NCI-H146 treated with DMSO at 0.1 percent for 48 hours (cell line): ENCODE data around the gene UQCR10.

Experiments used
- DNase-seq: peaks from one replicate; lab custom pipeline; 2025; ENCODE audit not compliant: unreplicated experiment; lab: John Stamatoyannopoulos, UW

Gene UQCR10

DNA sequence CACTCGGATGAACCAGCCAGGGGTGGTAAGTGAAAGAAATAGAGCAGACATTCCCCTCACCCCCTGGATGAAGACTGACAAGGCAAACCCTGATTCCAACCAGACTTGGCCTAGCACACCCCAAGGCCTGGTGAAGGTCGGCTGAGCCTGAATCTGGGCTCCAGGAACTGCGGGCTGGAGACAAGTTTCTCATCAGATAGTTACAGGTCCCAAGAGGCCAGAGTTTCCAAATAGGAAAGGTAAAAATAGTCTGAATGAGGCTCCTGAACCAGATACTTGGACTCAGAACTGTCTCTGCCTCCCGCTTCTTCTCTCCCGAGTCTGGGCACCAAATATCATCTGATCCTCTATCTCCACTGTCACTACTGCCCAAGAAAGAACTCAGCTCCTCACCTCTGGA lies 8.2 kb upstream of the UQCR10 start:
- DNase-seq = no peak

DNA sequence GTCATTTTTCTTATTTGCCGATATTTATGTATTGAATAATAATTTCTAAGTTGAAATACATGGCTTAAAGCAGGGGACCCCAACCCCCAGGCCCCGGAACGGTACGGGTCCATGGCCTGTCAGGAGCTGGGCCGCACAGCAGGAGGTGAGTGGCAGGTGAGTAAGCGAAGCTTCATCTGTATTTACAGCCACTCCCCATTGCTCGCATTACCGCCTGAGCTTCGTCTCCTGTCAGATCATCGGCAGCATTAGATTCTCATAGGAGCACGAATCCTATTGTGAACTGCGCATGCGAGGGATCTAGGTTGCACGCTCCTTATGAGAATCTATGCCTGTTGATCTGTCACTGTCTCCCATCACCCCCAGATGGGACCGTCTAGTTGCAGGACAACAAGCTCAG lies 4.9 kb upstream of the UQCR10 start:
- DNase-seq = peak; percentile 61

GRCh38 chr22:29765905-29766631 lies 1.1 kb upstream of the UQCR10 start:
- no peak for DNase-seq

DNA sequence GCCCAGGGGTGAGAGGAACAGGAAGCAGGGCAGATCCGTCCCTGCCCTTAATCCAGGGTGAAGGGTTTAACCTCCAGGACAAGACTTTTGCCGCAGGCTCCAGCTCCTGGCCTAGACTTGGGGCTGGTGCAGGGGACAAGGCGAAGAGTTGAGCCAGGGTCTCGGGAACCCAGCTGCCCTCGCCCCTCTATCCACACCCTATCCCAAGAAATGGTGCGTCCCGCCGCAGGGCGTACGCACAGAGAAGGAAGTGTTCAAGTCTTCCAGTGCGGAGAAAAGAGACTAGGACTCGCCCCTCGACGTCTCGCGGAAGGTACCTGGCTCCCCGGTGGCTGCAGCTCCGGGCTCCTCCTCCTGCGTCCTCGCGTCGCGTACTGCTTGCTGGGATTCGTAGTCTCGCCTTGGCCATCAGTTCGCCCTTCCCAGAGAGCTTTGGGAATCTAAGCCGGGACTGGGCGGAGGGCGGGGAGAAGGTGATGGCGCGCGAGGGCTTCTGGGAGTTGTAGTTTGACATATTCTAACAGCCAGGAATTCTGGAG lies 468 bp upstream of the UQCR10 start, which contains the start of gene ZMAT5:
Gene ZMAT5, minus strand, starts transcription at position 376 of the 539 bp plus-strand sequence. CDS start 18,463 bp downstream, outside the sequence.
- DNase-seq = peak; percentile 80

- no peak for DNase-seq
Measured at GRCh38 chr22:29768052-29768693, 1.0 kb downstream of the UQCR10 start.

GRCh38 chr22:29769723-29770321 lies 2.7 kb downstream of the UQCR10 start:
- no peak for DNase-seq

DNA sequence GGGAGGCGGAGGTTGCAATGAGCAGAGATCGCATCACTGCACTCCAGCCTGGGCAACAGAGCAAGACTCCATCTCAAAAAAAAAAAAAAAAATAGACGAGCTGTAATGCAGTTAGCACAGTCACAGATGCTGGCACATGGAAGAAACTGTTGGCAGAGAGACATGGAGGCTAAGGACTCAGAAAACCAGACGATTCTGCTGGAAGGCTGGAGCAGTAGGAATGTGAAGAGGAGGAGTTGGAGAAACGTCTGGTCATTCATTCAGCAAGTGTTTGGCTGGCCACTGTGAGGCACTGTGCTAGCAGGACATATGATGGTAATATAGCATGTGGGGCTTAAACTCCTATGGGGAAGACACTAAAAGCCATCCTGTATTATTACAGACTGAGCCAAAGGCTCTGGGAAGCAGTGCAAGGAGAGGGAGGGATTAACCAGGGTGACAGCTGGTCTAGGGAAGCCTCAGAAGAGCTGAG lies 5.0 kb downstream of the UQCR10 start:
- DNase-seq = no peak

DNA sequence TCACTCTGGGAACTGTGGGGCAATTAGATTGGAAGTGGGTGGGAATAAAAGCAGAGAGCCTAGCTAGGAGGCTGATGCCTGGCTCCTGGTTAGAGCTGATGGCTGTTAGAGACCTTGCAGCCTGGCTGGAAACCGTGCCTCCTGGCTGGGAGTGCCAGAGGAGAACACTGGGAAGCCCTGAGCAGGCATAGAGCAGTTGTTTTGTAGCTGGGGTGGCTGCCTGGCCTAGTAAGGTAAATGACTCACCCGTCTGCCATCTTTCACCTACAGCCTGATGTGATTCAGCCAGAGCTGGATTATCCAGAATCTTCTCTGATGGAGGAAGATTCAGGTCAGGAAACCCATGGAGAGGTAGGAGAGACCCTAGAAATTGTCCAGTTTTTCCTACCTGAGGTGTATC lies 6.1 kb downstream of the UQCR10 start:
- no peak for DNase-seq

- DNase-seq = no peak
Measured at GRCh38 chr22:29780220-29780619, 13.1 kb downstream of the UQCR10 start.

DNA sequence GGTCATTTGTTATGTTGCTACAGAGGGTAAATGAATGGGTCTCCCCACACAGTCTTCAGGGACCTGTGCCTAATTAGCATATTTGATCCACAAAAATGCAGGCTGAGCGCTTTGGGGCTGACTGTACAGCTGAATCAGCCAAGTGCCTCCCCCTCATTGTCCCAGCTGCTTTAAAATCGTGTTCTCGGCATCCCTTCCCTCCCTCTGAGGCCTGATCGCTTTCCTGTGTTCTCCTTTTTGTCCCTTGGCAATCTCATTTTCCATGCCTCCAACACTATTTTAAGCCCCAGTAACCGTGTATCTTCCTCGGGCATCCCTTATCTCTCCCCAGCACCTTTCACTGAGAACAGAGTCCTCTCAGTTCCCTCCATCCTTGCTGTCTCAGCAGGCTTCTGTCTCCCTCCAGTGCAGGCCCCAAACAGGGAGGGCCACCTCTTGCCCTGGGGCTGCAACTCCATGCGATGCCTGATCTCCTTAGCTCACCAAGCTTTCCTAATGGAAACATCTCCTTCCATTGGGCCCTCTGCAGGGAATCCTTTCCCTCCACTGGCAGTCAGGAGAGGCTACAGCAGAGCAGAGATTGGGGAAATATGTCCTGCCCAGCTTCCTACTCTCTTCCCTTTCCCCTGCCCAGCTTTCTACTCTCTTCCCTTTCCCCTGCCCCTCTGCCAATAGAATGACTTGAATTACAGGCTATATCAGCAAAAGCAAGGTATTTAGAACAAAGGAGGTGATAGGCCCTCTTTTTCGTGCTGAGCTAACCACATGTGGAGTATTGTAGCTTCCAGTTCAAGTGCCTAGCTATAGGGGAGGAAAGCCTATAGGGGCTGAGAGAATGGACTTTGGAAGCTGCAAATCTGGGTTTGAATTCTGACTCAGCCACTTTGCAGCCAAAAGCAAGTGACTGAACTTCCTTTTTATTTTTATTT lies 13.8 kb downstream of the UQCR10 start:
- no peak for DNase-seq

- DNase-seq = no peak
Measured at GRCh38 chr22:29782061-29782845, 15.1 kb downstream of the UQCR10 start.

DNA sequence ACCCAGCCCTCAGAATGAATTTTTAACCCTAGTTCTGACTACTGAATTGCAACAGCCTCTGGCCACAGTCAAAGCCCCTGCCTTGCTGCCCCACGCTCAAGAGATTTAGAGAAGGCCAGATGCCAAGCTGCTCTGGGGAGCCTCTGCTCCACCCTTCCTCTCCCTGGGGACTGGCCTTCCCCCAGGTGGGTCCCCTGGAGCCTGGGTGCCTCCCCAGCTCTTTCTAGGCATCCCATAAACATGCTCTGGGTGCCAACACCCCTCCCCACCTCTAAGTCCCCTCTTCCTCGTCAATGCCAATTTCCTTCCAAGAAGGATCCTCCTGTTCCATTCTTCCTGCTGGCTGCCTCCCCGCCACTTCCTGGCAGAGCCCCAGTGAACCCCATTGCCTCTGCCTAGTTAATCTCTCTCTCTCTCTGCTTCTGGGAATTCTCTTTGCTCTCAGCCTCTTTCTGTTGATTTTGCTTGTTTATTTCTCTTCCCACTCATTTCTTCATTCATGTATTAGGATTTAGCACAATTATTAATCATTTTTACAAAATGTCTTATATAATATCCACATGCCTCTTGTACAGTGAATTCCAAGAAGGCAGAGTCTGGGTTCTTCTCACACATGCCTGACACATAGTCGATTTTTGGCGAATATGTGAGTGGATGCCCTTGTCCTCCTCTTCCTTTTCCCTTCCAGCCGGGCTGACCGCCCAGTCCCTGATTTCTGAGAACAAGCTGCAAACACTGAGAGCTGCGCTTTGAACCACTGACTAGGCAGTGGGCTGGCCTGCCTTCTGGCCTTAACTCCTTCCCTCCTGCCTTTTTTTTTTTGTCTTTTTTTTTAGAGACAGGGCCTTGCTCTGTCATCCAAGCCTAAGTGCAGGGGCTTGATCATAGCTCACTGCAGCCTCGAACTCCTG lies 17.5 kb downstream of the UQCR10 start:
- no peak for DNase-seq

GRCh38 chr22:29786031-29786430 lies 18.9 kb downstream of the UQCR10 start:
- DNase-seq = no peak

DNA sequence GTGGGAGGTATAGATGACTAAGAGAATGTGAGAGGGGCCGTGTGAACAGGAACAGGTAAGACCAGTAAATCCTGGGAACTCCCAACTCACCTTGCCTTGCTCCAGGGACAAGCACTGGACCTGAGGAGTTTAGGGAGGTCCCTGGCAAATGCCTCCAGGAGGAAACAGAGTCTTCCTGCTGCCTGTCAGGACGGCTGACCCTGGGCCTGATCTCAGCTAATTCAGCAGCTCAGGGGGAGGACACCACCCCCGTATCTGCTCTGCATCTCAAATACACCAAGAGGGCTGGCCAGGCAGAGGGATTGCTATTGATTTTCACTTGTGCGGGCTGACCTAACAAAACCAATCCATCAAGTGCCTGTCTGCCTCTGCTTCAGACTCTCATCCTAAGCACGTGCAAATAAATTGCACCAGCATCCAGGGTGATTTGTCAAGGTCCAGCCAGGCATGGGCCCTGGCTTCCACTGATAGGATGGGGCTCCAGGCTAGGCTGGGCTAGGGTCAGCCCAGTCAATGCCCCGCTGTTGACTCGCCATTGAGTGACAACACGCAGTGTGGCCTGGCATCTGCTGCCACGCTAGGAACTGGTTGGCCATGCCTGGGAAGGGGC lies 20.3 kb downstream of the UQCR10 start:
- no peak for DNase-seq

DNA sequence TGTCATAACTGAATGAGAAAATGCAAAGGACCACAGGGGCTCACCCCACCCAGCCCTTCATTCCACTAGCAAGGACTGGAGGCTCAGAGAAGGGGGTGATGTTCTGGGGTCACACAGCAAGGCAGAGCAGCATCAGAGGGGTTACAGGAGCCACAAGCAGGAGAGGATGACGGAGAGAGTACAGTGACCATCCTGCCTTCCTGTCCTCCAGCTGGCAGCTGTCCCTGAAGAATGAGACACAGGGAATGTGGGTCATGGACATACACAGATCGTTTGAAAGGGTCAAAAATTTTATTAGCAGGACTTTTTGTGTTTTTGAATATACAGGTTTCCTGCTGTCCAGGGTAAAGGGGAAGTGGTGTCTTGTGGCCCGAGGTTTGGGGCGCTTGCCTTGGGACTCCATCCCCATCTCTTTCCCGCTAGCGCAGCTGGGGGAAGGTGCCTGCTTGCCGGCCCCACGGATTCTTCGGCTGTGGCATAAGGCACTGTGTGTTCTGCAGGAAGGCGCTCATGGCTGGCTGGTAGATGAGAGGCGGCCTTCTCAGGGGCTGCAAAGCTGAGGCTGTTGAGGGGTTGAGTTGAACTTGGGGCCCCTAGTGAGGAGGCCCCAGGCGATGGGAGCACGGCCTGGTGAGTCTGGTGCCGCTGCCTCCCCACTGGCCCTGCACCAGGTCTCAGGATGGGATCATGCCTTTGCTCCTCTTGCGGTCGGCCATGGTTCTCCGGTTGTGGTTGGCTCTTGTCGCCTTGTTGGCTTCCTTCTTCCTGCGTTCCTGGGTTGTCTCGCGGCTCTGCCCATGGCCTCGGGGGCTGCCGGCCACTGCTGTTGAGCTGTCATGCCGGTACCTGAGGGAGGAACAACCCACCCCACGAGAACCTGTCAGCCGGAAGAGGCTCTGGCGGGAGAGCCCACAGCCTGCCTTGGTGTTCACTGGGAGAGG lies 21.4 kb downstream of the UQCR10 start:
- no peak for DNase-seq

GRCh38 chr22:29790061-29790460 lies 22.9 kb downstream of the UQCR10 start:
- DNase-seq = no peak

DNA sequence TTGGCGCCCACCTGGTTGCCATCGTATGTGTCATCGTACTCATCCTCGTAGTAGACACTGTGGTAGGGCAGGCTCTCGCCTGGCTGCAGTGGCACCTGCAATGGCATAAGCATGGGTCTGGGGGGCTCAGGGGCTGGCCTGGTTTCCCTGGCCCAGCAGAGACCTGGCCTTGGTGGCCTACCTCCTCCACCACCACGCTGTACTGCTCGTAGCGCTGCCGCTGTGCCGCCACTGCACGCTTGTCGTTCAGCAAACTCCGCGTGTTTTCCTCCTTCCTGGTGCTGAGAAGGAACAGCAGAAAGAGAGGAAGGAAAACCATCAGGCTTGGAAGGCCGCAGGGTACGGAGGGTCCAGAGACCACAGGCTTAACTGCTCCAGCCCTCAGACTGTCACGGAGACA lies 26.2 kb downstream of the UQCR10 start:
- no peak for DNase-seq
